ENCODE measurements around the gene XAF1.

- TF ChIP-seq POLR2AphosphoS5 (IDR thresholded peaks at IDR 0.05; ENCODE audit: low read depth, low read length), result no peak
- TF ChIP-seq POLR2A (IDR thresholded peaks at IDR 0.05; ENCODE audit: low read depth, low read length), result no peak
- no peak for TF ChIP-seq PAX5 (IDR thresholded peaks at IDR 0.05; ENCODE audit: insufficient read depth, low read length, severe bottlenecking)
- TF ChIP-seq SPI1 (IDR thresholded peaks at IDR 0.05; ENCODE audit: low read depth, low read length), result no peak
These were observed 6.3 kb upstream of the XAF1 start for GRCh38 chr17:6749519-6749918.

All from GM12891 (cell line).